Effector memory CD4-positive, alpha-beta T cell (primary cell): ENCODE data around the gene REPS1.

Experiments used
- DNase-seq, 3 donors: peaks; one replicate each; pipeline ENCODE4 v3.0.0-alpha.2; 2020
- H3K27ac ChIP-seq: 2 replicates; pipeline ENCODE4 v1.7.0; 2013; ENCODE audit warnings: mild to moderate bottlenecking, low read length, moderate library complexity; ENCODE audit not compliant: insufficient read depth, poor library complexity, severe bottlenecking
- H3K27me3 ChIP-seq: replicated peaks from 2 replicates; pipeline ENCODE4 v1.7.0; 2013; ENCODE audit warnings: mild to moderate bottlenecking, low read length; ENCODE audit not compliant: insufficient read depth, control insufficient read depth, poor library complexity, severe bottlenecking
- H3K36me3 ChIP-seq: 2 replicates; pipeline ENCODE4 v1.7.0; 2013; ENCODE audit warnings: mild to moderate bottlenecking, low read length, moderate library complexity; ENCODE audit not compliant: control insufficient read depth, insufficient read depth
- H3K4me1 ChIP-seq: 2 replicates; pipeline ENCODE4 v1.7.0; 2013; ENCODE audit warnings: low read length, mild to moderate bottlenecking; ENCODE audit not compliant: control insufficient read depth, insufficient read depth, poor library complexity, severe bottlenecking
- H3K4me3 ChIP-seq: 2 replicates; pipeline ENCODE4 v1.7.0; 2013; ENCODE audit warnings: low read length, low read depth, mild to moderate bottlenecking; ENCODE audit not compliant: insufficient read depth, poor library complexity, severe bottlenecking
- H3K9me3 ChIP-seq: 2 replicates; pipeline ENCODE4 v1.7.0; 2013; ENCODE audit warnings: mild to moderate bottlenecking, low read length, moderate library complexity; ENCODE audit not compliant: control insufficient read depth

The REPS1 gene

GRCh38 chr6:138865480-138866109, 122.5 kb downstream of the REPS1 start:
- H3K27ac ChIP-seq = no peak overlapping the region
- no peak for DNase-seq
- no peaks in the 10 kb centered on the region for H3K9me3 ChIP-seq
- H3K4me1 ChIP-seq = no peaks in the 10 kb centered on the region
- no peak overlapping the region for H3K4me3 ChIP-seq
- no peaks in the 10 kb centered on the region for H3K27me3 ChIP-seq
- no peaks in the 10 kb centered on the region for H3K36me3 ChIP-seq

GRCh38 chr6:138864343-138864890, 123.6 kb downstream of the REPS1 start:
- H3K4me3 ChIP-seq = no peak overlapping the region
- H3K36me3 ChIP-seq = no peaks in the 10 kb centered on the region
- no peak for DNase-seq
- no peaks in the 10 kb centered on the region for H3K27me3 ChIP-seq
- H3K27ac ChIP-seq = no peak overlapping the region
- H3K9me3 ChIP-seq = no peaks in the 10 kb centered on the region
- H3K4me1 ChIP-seq = no peaks in the 10 kb centered on the region

DNA sequence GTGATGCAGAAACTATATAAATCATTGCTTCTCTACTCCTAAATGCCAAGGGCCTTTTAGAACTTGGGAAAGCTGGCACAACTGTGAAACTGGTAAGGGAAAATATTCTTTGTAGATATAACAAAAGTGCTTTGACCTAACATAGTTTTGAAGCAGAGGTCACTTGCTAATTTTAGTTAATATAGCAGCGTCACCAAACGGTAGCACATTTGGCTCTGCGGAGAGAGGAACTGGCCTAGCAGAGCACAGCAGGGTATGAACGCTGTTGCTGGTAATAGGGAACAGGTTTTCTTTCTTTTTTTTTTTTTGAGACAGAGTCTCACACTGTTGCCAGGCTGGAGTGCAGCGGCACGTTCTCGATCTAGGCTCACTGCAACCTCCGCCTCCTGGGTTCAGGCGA, 124.7 kb downstream of the REPS1 start:
- DNase-seq = no peak
- Histone ChIP-seq H3K36me3 (no peaks in the 10 kb centered on the region), H3K9me3 (no peaks in the 10 kb centered on the region)

GRCh38 chr6:138862456-138862855, 125.6 kb downstream of the REPS1 start:
- Histone ChIP-seq H3K27me3 (no peaks in the 10 kb centered on the region), H3K4me1 (no peaks in the 10 kb centered on the region), H3K9me3 (no peaks in the 10 kb centered on the region), H3K36me3 (no peaks in the 10 kb centered on the region), H3K27ac (no peak overlapping the region), H3K4me3 (no peak overlapping the region)
- DNase-seq = no peak

More for the DNA sequence above, 124.7 kb downstream of the REPS1 start:
- Histone ChIP-seq H3K4me1 (no peaks in the 10 kb centered on the region), H3K4me3 (no peak overlapping the region), H3K27ac (no peak overlapping the region), H3K27me3 (no peaks in the 10 kb centered on the region)

- no peak for DNase-seq
- H3K4me1 ChIP-seq = no peaks in the 10 kb centered on the region
Measured at GRCh38 chr6:138857775-138858174, 130.3 kb downstream of the REPS1 start.

GRCh38 chr6:138856654-138857053, 131.4 kb downstream of the REPS1 start:
- H3K4me3 ChIP-seq = no peak overlapping the region
- no peaks in the 10 kb centered on the region for H3K27me3 ChIP-seq
- H3K9me3 ChIP-seq = no peaks in the 10 kb centered on the region
- no peaks in the 10 kb centered on the region for H3K36me3 ChIP-seq
- H3K27ac ChIP-seq = no peak overlapping the region
- no peak for DNase-seq
- H3K4me1 ChIP-seq = no peaks in the 10 kb centered on the region

More at GRCh38 chr6:138857775-138858174, 130.3 kb downstream of the REPS1 start:
- no peaks in the 10 kb centered on the region for H3K27me3 ChIP-seq
- H3K9me3 ChIP-seq = no peaks in the 10 kb centered on the region
- no peak overlapping the region for H3K4me3 ChIP-seq
- no peaks in the 10 kb centered on the region for H3K36me3 ChIP-seq
- no peak overlapping the region for H3K27ac ChIP-seq
